Central memory CD8-positive, alpha-beta T cell (primary cell): ENCODE results near the gene RYR2.

Experiments
- ATAC-seq: fragments of 150-1000 bp; cut with Tn5 transposase; replicated peaks from 2 replicates; pipeline ENCODE4 v1.10.0; 2022; ENCODE audit warnings: mild to moderate bottlenecking, moderate FRiP score, moderate number of reproducible peaks; ENCODE audit not compliant: poor library complexity, severe bottlenecking; ENCODE audit errors: extremely low read depth
- DNase-seq, 2 donors: peaks; one replicate each; pipeline ENCODE4 v3.0.0; 2021; ENCODE audit warnings: low spot score in 2 of 2
- H3K27ac Mint-ChIP-seq: one replicate; pipeline ENCODE4 v1.8.0; 2022; ENCODE audit warnings: low read depth, mild to moderate bottlenecking, moderate library complexity, mixed read lengths
- H3K27me3 Mint-ChIP-seq: one replicate; pipeline ENCODE4 v1.8.0; 2022; ENCODE audit warnings: mixed read lengths
- H3K36me3 Mint-ChIP-seq: one replicate; pipeline ENCODE4 v1.8.0; 2022; ENCODE audit warnings: mild to moderate bottlenecking, moderate library complexity, mixed read lengths; ENCODE audit not compliant: insufficient read depth
- H3K4me1 Mint-ChIP-seq: one replicate; pipeline ENCODE4 v1.8.0; 2022; ENCODE audit warnings: mixed read lengths
- H3K4me3 Mint-ChIP-seq: one replicate; pipeline ENCODE4 v1.8.0; 2022; ENCODE audit warnings: mild to moderate bottlenecking, moderate library complexity, mixed read lengths
- H3K9me3 Mint-ChIP-seq: one replicate; pipeline ENCODE4 v1.8.0; 2022; ENCODE audit warnings: mixed read lengths

The RYR2 gene

DNA sequence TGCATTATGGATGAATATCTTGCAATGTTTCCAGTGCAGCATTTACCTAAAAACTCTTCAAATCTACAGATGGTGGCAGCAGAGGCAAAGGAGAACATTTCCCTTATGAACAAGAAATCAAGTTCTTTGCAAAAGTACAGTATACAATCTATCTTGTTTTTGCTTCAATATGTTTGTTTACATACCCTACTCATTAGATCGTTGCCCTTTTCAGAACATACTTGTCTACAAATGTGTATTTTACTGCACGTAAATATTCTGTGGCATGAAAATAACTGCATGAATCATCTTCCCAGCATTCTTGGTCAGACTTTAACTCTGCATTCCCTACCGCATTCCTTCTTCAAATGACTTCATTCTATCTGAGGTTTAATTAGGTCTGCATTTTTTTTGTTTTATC lies 636.0 kb downstream of the RYR2 start:
- Mint-ChIP-seq H3K4me1 (no peaks in the 10 kb centered on the region), H3K27me3 (no peaks in the 10 kb centered on the region), H3K27ac (no peak overlapping the region), H3K9me3 (no peaks in the 10 kb centered on the region), H3K36me3 (no peaks in the 10 kb centered on the region), H3K4me3 (no peak overlapping the region)
- DNase-seq (no peak), ATAC-seq (no peak)

- DNase-seq = no peak
- H3K4me3 Mint-ChIP-seq = no peak overlapping the region
Measured at GRCh38 chr1:237679687-237680086, 637.7 kb downstream of the RYR2 start.

DNA sequence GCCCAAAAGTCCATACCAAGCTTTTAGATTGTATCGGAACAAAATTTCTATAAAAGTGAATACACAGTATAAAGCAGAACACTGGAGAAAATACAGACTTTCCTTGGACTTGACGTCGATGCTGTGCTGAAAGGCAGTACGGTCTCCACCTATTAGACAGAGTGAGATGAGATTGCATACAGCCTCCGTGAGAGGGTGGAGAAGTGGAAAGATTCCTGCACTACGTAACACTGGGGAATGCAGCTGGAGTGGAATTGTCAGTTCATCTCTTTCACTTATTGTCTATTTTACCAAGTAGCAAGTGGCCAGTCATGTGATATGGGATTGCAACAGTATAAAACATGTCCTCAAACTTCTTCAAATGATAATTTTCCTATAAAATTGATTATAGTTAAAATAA lies 639.2 kb downstream of the RYR2 start:
- H3K36me3 Mint-ChIP-seq = no peaks in the 10 kb centered on the region
- no peak overlapping the region for H3K27ac Mint-ChIP-seq
- no peak overlapping the region for H3K4me3 Mint-ChIP-seq
- no peaks in the 10 kb centered on the region for H3K27me3 Mint-ChIP-seq
- no peak for ATAC-seq
- no peaks in the 10 kb centered on the region for H3K4me1 Mint-ChIP-seq
- H3K9me3 Mint-ChIP-seq = peaks cover 5% of the 10 kb centered on the region
- no peak for DNase-seq

More at GRCh38 chr1:237679687-237680086, 637.7 kb downstream of the RYR2 start:
- no peaks in the 10 kb centered on the region for H3K27me3 Mint-ChIP-seq
- H3K4me1 Mint-ChIP-seq = no peaks in the 10 kb centered on the region
- no peak overlapping the region for H3K27ac Mint-ChIP-seq
- ATAC-seq = no peak
- peaks cover 5% of the 10 kb centered on the region for H3K9me3 Mint-ChIP-seq
- H3K36me3 Mint-ChIP-seq = no peaks in the 10 kb centered on the region

DNA sequence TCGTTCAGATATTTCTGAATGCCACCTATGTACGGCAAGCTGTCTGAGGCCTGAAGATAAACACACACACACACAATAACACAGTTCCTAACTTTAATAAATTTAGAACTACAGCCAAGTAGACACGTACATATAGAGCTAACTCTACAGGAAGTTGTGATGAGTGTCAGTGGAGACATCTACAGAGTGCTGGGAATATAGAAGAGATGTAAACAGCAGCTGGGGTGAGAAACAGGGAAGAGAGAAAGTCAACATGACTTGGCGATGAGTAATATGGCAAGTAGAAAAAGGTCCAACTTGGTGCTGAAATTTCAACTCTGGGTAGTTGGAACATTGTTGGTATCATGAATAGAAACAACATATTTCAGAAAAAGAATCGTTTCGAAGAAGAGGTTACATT lies 642.3 kb downstream of the RYR2 start:
- no peak for ATAC-seq
- Mint-ChIP-seq H3K36me3 (no peaks in the 10 kb centered on the region), H3K27me3 (no peaks in the 10 kb centered on the region), H3K4me3 (no peak overlapping the region), H3K9me3 (peaks cover 5% of the 10 kb centered on the region), H3K27ac (no peak overlapping the region), H3K4me1 (no peaks in the 10 kb centered on the region)
- no peak for DNase-seq

GRCh38 chr1:237685551-237685950 lies 643.6 kb downstream of the RYR2 start:
- Mint-ChIP-seq H3K27me3 (no peaks in the 10 kb centered on the region), H3K36me3 (no peaks in the 10 kb centered on the region), H3K4me1 (no peaks in the 10 kb centered on the region), H3K4me3 (no peak overlapping the region), H3K9me3 (peaks cover 5% of the 10 kb centered on the region), H3K27ac (no peak overlapping the region)
- ATAC-seq = no peak
- DNase-seq = no peak

DNA sequence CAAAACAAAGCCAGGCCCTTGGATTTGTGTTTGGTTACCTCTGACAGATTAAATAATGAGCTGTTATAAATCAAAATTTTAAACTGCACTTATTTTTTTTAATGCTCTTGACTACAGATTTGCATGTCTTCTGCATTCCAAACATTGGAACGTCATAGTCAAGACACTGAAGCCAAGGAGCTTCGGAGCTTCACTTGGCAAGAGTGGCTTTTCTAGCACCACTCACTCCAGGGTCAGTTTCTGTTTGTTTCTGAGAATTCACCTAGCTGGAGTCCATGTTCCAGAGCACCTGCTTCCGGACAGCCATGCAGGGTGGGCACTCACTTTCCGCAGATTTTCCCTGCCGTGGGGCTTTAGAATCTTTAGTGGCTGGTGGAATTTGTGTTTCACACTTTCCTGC lies 645.8 kb downstream of the RYR2 start:
- ATAC-seq = no peak
- Mint-ChIP-seq H3K36me3 (no peaks in the 10 kb centered on the region), H3K4me3 (no peak overlapping the region), H3K4me1 (no peaks in the 10 kb centered on the region), H3K27me3 (no peaks in the 10 kb centered on the region), H3K27ac (no peak overlapping the region), H3K9me3 (peaks cover 5% of the 10 kb centered on the region)
- no peak for DNase-seq

GRCh38 chr1:237690656-237691055 lies 648.7 kb downstream of the RYR2 start:
- ATAC-seq (no peak), DNase-seq (no peak)
- H3K27ac Mint-ChIP-seq = no peak overlapping the region
- H3K4me3 Mint-ChIP-seq = no peak overlapping the region
- no peaks in the 10 kb centered on the region for H3K27me3 Mint-ChIP-seq
- no peaks in the 10 kb centered on the region for H3K4me1 Mint-ChIP-seq
- H3K36me3 Mint-ChIP-seq = no peaks in the 10 kb centered on the region
- H3K9me3 Mint-ChIP-seq = no peaks in the 10 kb centered on the region

DNA sequence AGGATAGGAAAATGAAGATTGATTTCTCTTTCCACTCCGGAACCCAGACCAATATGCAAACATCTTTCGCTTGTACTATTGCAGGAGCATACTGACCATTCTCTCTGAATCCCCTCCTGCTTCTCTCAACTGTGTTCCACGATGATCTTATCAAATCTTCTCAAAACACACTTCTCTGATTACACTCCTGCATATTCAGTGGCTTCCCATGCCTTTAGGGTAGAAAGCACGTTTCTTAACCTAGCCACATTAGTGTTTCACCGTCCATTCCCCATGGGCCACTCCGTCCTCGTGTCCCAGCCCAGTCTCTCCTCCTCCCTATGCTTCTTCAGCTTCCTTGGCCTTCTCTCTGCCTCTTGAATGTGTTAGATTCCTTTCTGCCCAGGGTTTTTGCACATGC lies 650.3 kb downstream of the RYR2 start:
- ATAC-seq = no peak
- no peaks in the 10 kb centered on the region for H3K27me3 Mint-ChIP-seq
- no peaks in the 10 kb centered on the region for H3K36me3 Mint-ChIP-seq
- no peaks in the 10 kb centered on the region for H3K4me1 Mint-ChIP-seq
- no peak for DNase-seq
- no peak overlapping the region for H3K4me3 Mint-ChIP-seq
- H3K9me3 Mint-ChIP-seq = no peaks in the 10 kb centered on the region
- H3K27ac Mint-ChIP-seq = no peak overlapping the region

DNA sequence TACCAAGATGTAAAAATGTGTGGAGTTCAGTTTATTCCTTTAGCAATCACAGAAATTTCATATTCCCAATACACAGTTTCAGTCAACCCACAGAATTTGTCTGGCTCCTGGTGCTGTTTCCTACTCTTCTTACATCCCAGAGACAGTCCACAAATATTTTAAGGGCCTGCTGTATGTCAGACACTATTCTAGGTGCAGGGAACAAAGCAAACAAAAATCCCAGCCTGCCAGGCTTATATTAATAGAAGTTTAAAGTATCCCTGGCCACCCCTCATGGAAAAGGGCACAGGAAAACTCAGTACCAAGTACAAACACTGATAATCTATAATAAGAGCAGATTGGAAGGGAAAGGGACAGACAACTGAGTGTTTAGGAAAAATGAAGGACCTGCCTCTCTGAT lies 653.9 kb downstream of the RYR2 start:
- Mint-ChIP-seq H3K27me3 (no peaks in the 10 kb centered on the region), H3K4me1 (no peaks in the 10 kb centered on the region), H3K27ac (no peak overlapping the region), H3K9me3 (no peaks in the 10 kb centered on the region), H3K36me3 (no peaks in the 10 kb centered on the region), H3K4me3 (no peak overlapping the region)
- DNase-seq (no peak), ATAC-seq (no peak)

DNA sequence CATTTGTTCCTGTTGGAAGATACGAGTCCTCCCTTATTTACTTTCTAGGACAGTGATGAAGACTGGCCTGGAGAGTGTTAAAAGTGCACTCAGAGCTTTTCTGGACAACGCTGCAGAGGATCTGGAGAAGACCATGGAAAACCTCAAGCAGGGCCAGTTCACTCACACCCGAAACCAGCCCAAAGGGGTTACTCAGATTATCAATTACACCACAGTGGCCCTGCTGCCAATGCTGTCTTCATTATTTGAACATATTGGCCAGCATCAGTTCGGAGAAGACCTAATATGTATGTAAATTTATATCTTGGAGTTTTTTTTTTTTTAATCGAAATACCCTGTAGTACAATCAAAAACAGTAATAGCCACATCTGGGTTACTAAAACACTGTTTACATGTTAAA lies 658.2 kb downstream of the RYR2 start:
- Mint-ChIP-seq H3K4me3 (no peak overlapping the region), H3K9me3 (no peaks in the 10 kb centered on the region), H3K36me3 (no peaks in the 10 kb centered on the region), H3K27ac (no peak overlapping the region), H3K27me3 (no peaks in the 10 kb centered on the region), H3K4me1 (no peaks in the 10 kb centered on the region)
- DNase-seq (no peak), ATAC-seq (no peak)

- H3K27me3 Mint-ChIP-seq = no peaks in the 10 kb centered on the region
- H3K4me1 Mint-ChIP-seq = no peaks in the 10 kb centered on the region
- no peak overlapping the region for H3K27ac Mint-ChIP-seq
- DNase-seq = no peak
- no peak for ATAC-seq
- no peaks in the 10 kb centered on the region for H3K36me3 Mint-ChIP-seq
- H3K9me3 Mint-ChIP-seq = no peaks in the 10 kb centered on the region
- no peak overlapping the region for H3K4me3 Mint-ChIP-seq
Measured at GRCh38 chr1:237701534-237701933, 659.5 kb downstream of the RYR2 start.

GRCh38 chr1:237702161-237702560 lies 660.2 kb downstream of the RYR2 start:
- Mint-ChIP-seq H3K27me3 (no peaks in the 10 kb centered on the region), H3K4me1 (no peaks in the 10 kb centered on the region), H3K9me3 (no peaks in the 10 kb centered on the region), H3K36me3 (no peaks in the 10 kb centered on the region), H3K27ac (no peak overlapping the region), H3K4me3 (no peak overlapping the region)
- ATAC-seq = no peak
- no peak for DNase-seq

GRCh38 chr1:237705462-237705861 lies 663.5 kb downstream of the RYR2 start:
- no peak overlapping the region for H3K4me3 Mint-ChIP-seq
- DNase-seq (no peak), ATAC-seq (no peak)
- no peaks in the 10 kb centered on the region for H3K9me3 Mint-ChIP-seq
- H3K27ac Mint-ChIP-seq = no peak overlapping the region
- H3K27me3 Mint-ChIP-seq = no peaks in the 10 kb centered on the region
- no peaks in the 10 kb centered on the region for H3K36me3 Mint-ChIP-seq
- no peaks in the 10 kb centered on the region for H3K4me1 Mint-ChIP-seq

- ATAC-seq (no peak), DNase-seq (no peak)
- H3K4me3 Mint-ChIP-seq = no peak overlapping the region
- H3K27ac Mint-ChIP-seq = no peak overlapping the region
- H3K36me3 Mint-ChIP-seq = no peaks in the 10 kb centered on the region
- H3K4me1 Mint-ChIP-seq = no peaks in the 10 kb centered on the region
- H3K9me3 Mint-ChIP-seq = no peaks in the 10 kb centered on the region
- no peaks in the 10 kb centered on the region for H3K27me3 Mint-ChIP-seq
Measured at GRCh38 chr1:237709355-237709754, 667.4 kb downstream of the RYR2 start.
